Amniotic stem cell (primary cell): ENCODE measurements around the gene AVL9.
"Not testable (repeated sequence)": the region's sequence is repeated elsewhere in the genome, so short reads cannot be mapped to it uniquely, and the experiment has no call there.

Source experiments
- DNase-seq: peaks from one replicate; lab custom pipeline; 2025; lab: John Stamatoyannopoulos, UW

Gene AVL9

DNA sequence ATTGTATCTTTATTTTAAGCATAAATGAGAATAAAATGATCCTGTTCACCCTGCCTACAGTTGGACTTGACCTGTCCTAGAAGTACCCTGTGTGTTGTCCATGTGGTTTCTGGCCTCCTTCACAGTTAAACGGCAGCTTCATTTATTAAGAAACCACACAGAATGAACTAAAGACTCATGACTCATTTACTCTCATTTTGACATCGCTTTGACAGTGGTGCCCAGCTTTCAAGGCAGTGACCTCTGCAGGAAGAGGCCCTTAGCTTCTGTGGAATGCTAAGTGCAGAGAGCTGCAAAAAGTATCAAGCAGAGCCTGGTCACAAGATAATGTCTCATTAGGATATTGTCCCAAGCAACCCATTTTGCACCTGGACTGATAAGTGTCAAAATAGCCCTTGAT, 93.4 kb downstream of the AVL9 start:
- DNase-seq, result peak; percentile 1

DNA sequence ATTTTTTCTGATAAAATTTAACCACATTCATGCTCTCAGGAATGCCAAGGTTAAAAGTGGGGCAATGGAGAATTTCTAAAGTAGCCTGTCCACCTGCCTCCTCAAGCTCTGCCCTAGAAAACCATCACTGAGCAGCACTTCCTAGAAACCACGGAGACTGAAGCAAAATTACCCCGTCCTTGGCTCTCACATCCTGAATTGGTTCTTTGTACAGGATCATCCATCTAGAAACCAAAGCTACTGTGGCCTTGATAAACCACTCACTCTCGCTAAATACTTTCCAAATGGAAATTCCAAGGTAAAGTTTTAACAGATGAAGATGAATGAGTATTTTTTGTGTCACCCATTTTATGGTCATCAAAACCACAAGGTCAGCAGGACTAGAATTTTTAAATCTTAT, 96.6 kb downstream of the AVL9 start:
- DNase-seq, result no peak

DNA sequence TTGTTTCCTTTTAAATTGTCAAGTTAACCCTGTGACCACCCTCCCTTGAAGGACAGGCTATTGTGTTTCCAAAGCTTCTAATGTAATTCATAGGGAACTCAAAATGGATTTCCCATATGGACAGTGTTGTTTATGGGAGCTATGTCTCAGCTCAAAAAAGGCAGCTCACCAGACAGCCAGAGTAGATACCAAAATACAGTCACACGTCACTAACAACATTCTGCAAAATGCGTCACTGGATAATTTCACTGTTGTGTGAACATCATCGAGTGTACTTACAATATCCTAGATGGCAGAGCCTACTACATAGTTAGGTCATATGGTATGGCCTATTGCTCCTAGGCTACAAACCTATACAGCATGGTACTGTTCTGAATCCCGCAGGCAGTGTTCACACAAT, 97.4 kb downstream of the AVL9 start:
- no peak for DNase-seq

DNA sequence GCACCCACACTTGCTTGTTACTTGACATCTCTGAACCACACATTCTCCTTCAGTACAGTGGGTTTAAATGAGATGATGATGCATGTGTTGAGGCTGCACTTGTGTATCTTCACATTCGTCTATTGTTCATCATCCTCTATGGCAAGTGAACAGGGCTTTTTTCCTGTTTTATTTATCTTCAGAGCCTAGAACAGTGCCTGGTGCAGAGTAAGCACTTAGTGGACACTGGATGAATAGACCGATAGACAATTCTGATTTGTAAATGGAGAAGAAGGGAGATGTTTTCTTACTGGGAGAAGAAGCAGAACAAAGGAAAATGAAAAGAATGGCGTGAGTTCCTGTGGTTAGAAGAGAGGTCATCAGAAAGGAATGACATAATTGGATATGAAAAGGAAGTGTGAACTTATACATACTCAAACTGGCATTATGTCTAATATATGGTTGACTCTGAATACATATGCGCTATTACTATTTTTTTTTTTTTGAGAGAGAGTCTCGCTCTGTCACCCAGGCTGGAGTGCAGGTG, 99.7 kb downstream of the AVL9 start:
- no peak for DNase-seq

DNA sequence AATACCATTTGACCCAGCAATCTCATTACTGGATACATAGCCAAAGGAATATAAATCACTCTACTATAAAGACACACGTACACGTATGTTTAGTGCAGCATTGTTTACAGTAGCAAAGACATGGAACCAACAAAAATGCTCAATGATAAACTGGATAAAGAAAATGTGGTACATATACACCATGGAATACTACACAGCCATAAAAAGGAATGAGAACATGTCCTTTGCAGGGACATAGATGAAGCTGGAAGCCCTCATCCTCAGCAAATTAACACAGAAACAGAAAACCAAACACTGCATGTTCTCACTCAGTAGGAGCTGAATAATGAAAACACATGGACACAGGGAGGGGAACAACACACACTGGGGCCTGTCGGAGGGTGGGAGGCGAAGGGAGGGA, 105.9 kb downstream of the AVL9 start:
- DNase-seq, result not testable (repeated sequence)

DNA sequence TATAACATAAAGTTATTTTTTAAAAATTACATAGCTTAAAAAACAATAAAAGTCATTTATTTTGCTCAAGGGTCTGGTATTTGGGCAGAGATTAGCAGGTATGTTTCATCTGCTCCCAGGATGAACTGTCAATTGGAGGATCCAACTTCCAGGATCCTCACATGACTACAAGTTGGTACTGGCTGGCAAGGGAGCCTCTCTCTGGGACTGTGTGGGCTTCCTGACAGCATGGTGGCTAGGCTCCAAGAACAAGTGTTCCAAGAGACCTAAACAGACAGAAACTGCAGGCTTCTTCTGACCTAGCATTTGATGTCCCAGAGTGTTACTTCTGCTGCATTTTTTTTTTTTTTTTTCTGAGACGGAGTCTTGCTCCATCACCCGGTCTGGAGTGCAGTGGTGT, 107.2 kb downstream of the AVL9 start:
- no peak for DNase-seq

DNA sequence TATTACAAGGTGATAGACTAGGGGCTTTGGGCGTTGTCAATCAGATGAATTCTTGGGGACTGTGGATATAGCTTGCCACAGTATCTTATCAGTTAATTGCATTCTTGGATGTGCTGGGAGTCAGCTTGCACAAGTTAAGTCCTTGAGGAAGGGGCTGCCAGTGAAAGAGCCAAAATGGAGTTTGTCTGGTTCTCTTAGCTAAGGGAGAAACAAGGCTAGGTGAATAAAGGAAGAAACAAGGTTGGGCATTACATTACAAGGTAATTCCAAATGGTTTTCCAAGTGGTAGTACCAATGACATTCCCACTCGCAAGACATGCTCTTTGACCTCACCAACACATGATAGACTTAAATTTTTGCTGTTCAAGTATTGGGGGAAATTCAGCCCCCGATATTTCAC, 108.2 kb downstream of the AVL9 start:
- DNase-seq, result not testable (repeated sequence)

DNA sequence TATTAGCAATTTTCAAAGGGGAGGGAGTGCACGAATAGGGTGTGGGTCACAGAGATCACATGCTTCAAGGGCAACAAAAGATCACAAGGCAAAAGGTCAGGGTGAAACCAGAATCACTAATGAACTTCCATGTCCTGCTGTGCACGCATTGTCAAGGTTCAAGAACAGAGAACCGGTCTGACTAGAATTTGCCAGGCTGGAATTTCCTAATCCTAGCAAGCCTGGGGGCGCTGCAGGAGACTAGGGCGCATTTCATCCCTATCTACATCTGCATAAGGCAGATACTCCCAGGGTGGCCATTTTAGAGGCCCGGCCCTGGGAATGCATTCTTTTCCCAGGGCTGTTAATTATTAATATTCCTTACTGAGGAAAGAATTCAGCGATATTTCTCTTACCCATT, 108.8 kb downstream of the AVL9 start:
- DNase-seq, result not testable (repeated sequence)

DNA sequence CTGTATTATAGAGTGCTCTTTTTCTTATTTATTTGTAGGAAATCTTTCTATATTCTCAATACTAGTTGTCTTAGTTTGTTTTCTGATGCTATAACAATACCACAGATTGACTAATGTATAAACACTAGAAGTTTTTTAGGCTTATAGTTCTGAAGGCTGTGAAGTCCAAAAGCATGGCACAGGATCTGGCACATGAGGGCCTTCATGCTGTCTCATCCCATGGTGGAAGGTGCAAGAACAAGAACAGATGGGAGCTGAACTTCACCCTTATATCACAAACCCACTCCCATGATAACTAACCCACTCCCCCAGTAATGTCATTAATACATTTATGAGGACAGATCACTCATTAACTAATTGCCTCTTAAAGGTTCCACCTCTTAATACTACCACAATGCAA, 109.7 kb downstream of the AVL9 start:
- DNase-seq, result no peak

DNA sequence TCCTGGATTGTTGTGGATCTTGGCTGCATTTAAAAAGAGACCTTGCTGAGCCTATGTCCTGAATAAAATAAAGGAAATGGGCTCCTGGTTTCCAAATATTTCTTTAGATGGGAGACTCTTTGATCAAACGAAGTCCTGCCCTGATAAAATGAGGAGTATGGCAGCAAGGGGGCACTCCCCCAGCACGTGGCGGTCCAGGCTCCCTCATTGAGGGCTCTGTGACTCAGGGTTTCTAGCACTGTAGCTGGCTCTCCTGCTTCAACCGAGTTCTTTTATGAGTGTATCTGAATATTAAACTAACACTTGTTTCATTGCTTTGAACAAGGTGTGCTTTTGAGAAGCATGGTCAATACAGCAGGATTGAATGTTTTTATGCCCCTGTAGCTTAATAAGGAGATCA, 114.2 kb downstream of the AVL9 start:
- no peak for DNase-seq

DNA sequence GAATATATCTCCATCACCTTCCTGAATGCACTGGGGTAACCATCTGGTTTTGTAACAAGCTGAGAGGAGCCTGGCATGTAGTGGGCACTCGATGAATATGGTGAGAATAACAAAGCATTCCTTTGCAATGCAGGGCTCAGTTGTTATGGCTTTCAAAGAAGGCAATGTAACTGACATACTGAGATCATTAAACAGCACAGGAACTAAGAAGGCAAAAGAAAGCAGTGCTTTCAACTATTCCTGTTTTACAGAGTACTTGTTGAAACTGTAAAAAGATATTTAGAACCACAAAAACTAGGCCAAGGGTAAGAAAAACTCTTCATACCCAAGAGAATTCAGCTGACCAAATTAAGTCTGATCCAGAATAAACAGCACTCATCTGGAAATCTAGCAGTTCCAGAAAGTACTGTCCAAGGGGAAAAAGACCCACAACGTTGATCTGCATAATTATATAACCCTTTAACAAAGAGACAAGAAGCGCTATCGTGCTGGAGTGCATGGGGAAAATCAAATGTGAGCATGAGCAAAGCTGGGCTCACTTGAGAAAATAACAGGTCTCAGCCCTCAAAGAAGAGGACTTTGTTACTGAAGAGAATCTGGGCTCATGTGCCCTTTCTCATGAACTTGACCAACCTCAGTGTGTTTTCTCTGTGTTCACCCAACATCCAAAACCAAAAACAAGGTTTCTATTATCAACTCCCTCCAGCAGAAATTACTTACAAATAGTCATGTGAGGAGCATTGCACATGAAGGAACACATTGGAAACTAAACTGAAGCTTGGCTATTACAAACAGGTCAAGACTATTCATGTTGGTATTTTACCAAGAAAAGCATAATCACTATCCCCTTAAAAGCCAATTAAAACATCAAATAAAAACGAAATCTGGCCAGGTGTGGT, 116.2 kb downstream of the AVL9 start:
- DNase-seq, result no peak

DNA sequence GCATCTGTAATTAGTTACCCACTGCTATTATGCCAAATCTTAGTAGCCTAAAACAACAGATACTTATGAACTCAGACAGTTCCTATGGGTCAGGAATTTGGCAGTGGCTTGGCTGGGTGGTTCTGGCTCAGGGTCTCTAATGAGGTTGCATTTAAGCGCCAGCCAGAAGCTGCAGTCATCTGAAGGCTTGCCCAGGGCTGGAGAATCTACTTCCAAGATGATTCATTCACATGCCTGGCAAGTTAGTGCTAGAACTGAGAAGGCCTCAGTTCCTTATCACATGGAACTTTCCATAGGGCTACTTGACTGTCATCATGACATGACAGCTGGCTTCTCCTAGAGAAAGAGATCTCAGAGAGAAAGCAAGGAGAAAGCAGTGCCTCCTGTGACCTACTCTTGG, 121.3 kb downstream of the AVL9 start:
- DNase-seq, result peak; percentile 49

DNA sequence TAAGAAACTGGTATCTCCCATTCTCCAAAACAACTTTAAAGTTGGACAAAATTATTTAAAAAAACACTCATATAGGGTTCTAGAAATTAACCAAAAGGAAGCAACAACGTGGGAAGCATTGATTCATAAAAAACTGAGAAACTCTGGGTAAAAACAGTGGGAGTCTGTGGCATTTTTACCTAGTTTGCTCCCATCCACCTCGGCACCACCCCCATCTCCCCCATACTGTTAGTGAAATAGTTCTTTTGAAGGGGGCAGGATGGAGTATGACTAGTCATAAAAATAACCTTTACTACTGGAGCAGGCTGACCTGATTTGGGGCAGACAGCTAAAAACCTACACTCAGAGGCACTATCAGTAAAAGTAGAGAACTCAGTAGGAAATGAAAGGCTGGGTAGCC, 123.2 kb downstream of the AVL9 start:
- DNase-seq, result no peak

DNA sequence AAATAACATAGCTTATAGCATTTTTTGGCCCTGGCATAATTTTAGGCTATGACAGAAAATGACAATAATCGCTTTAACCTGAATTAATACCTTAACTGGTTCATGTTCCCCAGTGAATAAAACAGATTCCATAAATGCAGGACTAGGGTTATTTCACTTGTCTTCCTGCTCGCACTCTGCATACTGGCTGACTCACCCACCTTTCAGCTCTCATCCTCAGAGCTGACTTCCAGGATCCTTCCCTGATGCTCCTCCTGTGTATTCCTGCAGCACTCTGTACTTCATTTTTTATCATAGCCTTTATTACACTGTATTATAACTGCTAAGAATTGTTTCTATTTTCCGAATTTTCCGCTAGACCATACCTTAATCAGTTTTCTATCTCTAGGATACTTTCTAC, 123.7 kb downstream of the AVL9 start:
- DNase-seq, result no peak

DNA sequence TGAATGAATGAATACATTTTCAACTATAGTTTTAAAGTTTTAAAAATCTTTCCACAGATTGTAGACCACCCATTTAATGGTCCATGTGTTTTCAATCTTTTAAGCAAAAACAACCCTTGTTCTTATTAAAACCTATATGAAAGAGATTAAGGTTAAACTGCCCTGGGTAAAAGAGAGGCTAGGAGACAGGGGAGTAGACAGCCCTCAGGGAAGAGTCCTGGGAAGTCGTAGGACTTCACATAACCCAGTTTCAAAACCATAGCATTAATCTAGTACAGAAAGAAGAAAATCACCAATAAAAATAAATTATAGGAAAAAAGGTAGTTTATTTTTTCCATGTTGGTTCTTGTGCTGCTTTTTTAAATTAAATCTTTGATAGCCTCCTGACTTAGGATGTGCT, 124.1 kb downstream of the AVL9 start:
- not testable (repeated sequence) for DNase-seq

DNA sequence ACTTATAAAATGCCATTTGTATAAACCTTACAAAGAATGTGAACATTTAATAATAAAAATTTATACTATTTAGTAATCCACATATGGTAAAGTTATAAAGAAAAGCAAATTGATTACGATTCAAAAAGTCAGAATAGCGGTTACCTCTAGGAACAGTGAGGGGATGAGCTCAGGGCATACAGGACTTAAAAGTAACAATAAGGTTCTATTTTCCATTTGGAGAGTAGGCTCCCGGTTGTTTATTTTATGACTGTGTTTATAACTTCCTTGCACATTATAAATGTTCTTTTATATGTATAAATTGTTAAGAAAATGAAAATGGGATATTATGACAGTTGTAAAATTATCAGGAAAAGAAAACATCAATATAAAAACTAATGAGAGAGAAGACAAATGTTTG, 135.7 kb downstream of the AVL9 start:
- no peak for DNase-seq

DNA sequence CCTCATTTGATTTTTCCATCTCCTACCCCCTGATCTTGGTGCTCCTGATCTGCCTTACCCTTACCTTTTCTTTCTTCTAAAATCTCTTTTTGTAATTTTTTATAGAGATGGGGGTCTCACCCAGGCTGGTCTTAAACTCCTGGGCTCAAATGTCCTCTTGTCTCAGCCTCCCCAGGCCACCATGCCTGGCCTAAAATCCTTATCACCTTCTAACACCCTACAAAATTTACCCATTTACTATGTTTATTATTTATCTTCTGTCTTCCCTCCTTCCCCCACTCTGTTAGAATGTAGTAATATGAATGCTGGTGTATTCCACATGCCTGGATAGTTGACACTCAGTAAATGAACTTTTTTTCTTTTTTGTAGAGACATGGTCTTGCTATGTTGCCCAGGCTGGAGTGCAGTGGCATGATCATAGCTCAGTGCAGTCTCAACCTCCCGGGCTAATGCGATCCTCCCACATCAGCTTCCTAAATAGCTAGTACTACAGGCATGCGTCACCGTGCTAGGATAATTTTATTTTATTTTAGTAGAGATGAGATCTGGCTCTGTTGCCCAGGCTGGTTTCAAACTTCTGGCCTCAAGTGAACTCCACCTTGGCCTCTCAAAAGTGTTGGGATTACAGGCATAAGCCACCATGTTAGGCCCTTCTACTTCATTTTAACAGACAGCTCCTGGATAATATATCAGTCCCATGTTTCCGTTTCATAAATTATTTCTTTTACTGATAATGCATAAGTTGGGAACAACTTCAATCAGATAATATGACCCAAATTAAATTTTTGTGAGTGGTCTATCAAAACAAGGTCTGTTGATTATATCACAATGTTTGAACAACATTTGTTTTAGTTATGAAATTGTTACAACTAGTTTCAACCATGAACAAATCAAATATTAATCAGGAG, 136.6 kb downstream of the AVL9 start:
- not testable (repeated sequence) for DNase-seq

DNA sequence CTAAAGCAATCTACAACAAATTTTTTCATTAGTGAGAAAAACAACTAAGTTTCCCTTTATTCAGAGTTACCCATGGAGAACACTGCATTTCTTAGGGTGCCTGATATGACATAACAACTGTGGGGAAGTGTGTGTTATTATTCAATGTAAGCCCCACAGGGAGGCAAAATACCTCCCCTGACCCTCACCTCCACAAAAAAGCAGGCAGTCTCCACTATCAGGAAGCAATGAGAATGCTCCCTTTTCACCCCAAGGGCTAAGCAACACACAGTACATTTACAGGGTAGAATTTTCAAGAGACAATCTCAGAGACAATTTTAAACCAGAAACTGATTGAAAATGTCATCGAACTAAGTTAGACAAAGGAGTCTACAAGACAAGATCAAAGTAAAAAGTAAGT, 138.2 kb downstream of the AVL9 start:
- not testable (repeated sequence) for DNase-seq

DNA sequence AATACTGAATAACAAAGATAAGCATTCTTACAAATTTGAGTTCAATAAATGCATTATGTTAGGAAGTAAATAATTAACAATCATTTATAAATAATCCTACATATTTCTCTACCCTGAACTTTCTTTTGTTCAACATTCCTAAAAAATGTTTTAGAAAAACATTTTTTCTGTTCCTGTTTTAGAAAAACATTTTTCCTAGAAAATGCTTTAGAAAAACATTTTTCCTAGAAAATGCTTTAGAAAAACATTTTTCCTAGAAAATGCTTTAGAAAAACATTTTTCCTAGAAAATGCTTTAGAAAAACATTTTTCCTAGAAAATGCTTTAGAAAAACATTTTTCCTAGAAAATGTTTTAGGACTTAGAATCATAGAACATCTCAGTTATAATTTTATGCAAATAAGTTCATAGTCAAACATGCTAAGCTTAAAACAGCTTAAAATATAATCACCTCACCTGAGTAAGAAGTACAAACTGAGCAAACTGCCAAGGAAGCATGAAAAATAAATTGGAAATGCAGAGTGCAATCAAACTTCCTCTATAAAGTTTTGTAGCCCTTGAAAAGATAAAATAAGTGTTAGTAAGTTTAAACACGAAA, 139.6 kb downstream of the AVL9 start:
- not testable (repeated sequence) for DNase-seq

DNA sequence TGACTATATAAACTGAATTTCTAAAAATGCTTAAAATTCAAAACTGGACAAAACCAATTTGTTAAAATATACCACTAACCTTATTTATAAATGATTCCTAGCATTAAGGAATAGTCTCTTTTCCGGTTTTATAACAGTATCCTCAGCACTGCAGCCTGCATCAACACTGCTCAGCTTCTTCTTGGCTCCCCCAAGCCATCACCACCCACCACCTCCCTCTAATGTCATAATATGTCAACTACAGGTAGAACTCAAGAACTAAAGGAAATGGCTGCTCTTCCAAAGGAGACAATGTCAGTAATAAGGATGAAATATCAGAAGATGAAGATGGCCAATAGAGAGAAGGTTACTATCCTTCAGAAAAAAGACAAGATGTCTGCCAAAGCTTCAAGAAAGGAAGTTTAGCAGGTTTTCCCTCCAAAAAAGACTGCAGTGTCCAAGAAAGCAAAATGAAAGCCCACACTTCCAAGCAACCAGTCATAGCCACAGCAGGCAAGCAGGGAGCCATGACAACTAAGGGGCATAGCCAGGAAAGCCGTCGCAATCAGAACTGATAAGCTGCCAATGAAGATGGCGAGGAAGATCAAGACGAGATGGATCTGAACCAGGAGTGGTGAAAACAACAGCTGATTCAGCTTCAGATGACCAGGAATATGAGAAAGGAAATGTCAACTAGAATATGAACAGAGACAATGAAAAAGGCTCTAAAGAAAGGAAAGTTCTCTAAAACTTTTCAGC, 141.6 kb downstream of the AVL9 start:
- DNase-seq, result not testable (repeated sequence)

DNA sequence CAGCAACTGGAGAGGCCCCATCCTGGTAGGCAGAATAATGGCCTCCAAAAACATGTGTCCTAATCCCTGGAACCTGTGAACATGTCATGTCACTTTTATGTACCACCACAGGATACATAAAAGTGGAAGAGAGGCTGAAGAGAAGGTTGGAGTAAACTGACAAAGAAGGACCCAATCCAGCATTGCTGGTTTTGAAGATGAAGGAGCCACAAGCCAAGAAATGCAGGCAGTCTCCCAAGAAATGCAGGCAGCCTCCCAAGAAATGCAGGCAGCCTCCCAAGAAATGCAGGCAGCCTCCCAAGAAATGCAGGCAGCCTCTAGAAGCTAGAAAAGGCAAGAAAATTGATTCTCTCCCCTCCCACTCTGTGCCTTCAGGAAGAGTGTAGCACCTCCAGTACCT, 142.3 kb downstream of the AVL9 start:
- DNase-seq, result not testable (repeated sequence)
